Neural progenitor cell (in vitro differentiated cells): Measurements from ENCODE around the gene EML5.

ENCODE experiments used
- CTCF ChIP-seq: fragments of 200-600 bp; sonication (generic); IDR thresholded peaks from 2 replicates; pipeline ENCODE4 v1.5.1; 2017; ENCODE audit warnings: antibody characterized with exemption, mild to moderate bottlenecking
- EZH2 ChIP-seq: fragments of 200-600 bp; sonication (generic); IDR thresholded peaks from 2 replicates; pipeline ENCODE4 v1.6.1; 2017; ENCODE audit warnings: antibody characterized with exemption, mild to moderate bottlenecking, moderate library complexity
- EZH2phosphoT487 ChIP-seq: fragments of 200-600 bp; sonication (generic); IDR thresholded peaks from 2 replicates; pipeline ENCODE4 v1.6.1; 2017; ENCODE audit warnings: antibody characterized with exemption

GRCh38 chr14:88729159-88729558 is 63.6 kb downstream of the EML5 start:
- TF ChIP-seq CTCF = peak; percentile 2
- no peak for TF ChIP-seq EZH2
- no peak for TF ChIP-seq EZH2phosphoT487
